PFSK-1 (cell line): Measurements from ENCODE around the gene HNRNPM.

Source experiments
- POLR2AphosphoS5 ChIP-seq: IDR thresholded peaks from 2 replicates; pipeline ENCODE4 v1.6.1; 2012; ENCODE audit warnings: low read depth, mild to moderate bottlenecking, control low read depth, low read length, moderate library complexity
- TAF1 ChIP-seq: IDR thresholded peaks from 2 replicates; pipeline ENCODE4 v1.6.1; 2012; ENCODE audit warnings: low read length, control low read depth, borderline replicate concordance; ENCODE audit not compliant: insufficient read depth

GRCh38 chr19:8459520-8460270, 14.9 kb downstream of the HNRNPM start:
- no peak for TF ChIP-seq POLR2AphosphoS5
- TF ChIP-seq TAF1: no peak
